ENCODE measurements around the gene DEDD.

Gene DEDD

GRCh38 chr1:161163793-161164192, 31.3 kb upstream of the DEDD start:
- no peak overlapping the region for H3K4me3 ChIP-seq (replicated peaks; ENCODE audit: low read depth, low read length)
- DNase-seq (ENCODE audit: extremely low read depth, low read depth), result no peak

GRCh38 chr1:161162806-161163205, 30.3 kb upstream of the DEDD start:
- TF ChIP-seq CTCF (IDR thresholded peaks at IDR 0.05; ENCODE audit: low read depth, low read length, missing control alignments), result no peak
- H3K4me3 ChIP-seq (replicated peaks; ENCODE audit: low read depth, low read length), result no peak overlapping the region
- DNase-seq (ENCODE audit: extremely low read depth, low read depth), result no peak

More at GRCh38 chr1:161163793-161164192, 31.3 kb upstream of the DEDD start:
- no peak for TF ChIP-seq CTCF (IDR thresholded peaks at IDR 0.05; ENCODE audit: low read depth, low read length, missing control alignments)

GRCh38 chr1:161162052-161162451, 29.6 kb upstream of the DEDD start:
- H3K4me3 ChIP-seq (replicated peaks; ENCODE audit: low read depth, low read length), result no peak overlapping the region
- DNase-seq (ENCODE audit: extremely low read depth, low read depth), result no peak
- no peak for TF ChIP-seq CTCF (IDR thresholded peaks at IDR 0.05; ENCODE audit: low read depth, low read length, missing control alignments)

GRCh38 chr1:161161652-161162051, 29.2 kb upstream of the DEDD start:
- no peak for TF ChIP-seq CTCF (IDR thresholded peaks at IDR 0.05; ENCODE audit: low read depth, low read length, missing control alignments)
- H3K4me3 ChIP-seq (replicated peaks; ENCODE audit: low read depth, low read length), result no peak overlapping the region
- no peak for DNase-seq (ENCODE audit: extremely low read depth, low read depth)

GRCh38 chr1:161160671-161161145, 28.2 kb upstream of the DEDD start:
- H3K4me3 ChIP-seq (replicated peaks; ENCODE audit: low read depth, low read length), result no peak overlapping the region

GRCh38 chr1:161159913-161160243, 27.4 kb upstream of the DEDD start:
- TF ChIP-seq CTCF (IDR thresholded peaks at IDR 0.05; ENCODE audit: low read depth, low read length, missing control alignments), result no peak
- DNase-seq (ENCODE audit: extremely low read depth, low read depth), result no peak
- peak overlapping the region; percentile 85 for H3K4me3 ChIP-seq (replicated peaks; ENCODE audit: low read depth, low read length)

More at GRCh38 chr1:161160671-161161145, 28.2 kb upstream of the DEDD start:
- DNase-seq (ENCODE audit: extremely low read depth, low read depth), result no peak
- TF ChIP-seq CTCF (IDR thresholded peaks at IDR 0.05; ENCODE audit: low read depth, low read length, missing control alignments), result no peak
